ENCODE data around the gene MAD2L1BP.

The MAD2L1BP gene

GRCh38 chr6:43669922-43670622 is 34.4 kb downstream of the MAD2L1BP start:
- no peak for TF ChIP-seq REST (IDR thresholded peaks at IDR 0.05; ENCODE audit: low read depth)
- no peak for TF ChIP-seq CREB1 (IDR thresholded peaks at IDR 0.05; ENCODE audit: low read depth)
- no peak for TF ChIP-seq RAD21 (IDR thresholded peaks at IDR 0.05; ENCODE audit: low read depth)
- no peak for TF ChIP-seq EP300 (IDR thresholded peaks at IDR 0.05; ENCODE audit: borderline replicate concordance)
- no peak for TF ChIP-seq TAF1 (IDR thresholded peaks at IDR 0.05; ENCODE audit: low read depth)
- no peak for TF ChIP-seq CEBPB (IDR thresholded peaks at IDR 0.05)
- no peak for TF ChIP-seq EGR1 (IDR thresholded peaks at IDR 0.05)

GRCh38 chr6:43670623-43670986 is 35.0 kb downstream of the MAD2L1BP start:
- TF ChIP-seq CREB1 (IDR thresholded peaks at IDR 0.05; ENCODE audit: low read depth) (no peak), EGR1 (IDR thresholded peaks at IDR 0.05) (no peak), YY1 (IDR thresholded peaks at IDR 0.05; ENCODE audit: low read depth) (no peak), REST (IDR thresholded peaks at IDR 0.05; ENCODE audit: low read depth) (no peak), FOXM1 (IDR thresholded peaks at IDR 0.05; ENCODE audit: borderline replicate concordance, low read depth) (no peak), ZBTB7A (IDR thresholded peaks at IDR 0.05; ENCODE audit: low read depth) (no peak), EP300 (IDR thresholded peaks at IDR 0.05; ENCODE audit: borderline replicate concordance) (no peak), TCF12 (IDR thresholded peaks at IDR 0.05; ENCODE audit: low read depth) (no peak), MAX (IDR thresholded peaks at IDR 0.05) (no peak)

GRCh38 chr6:43671011-43671800 is 35.6 kb downstream of the MAD2L1BP start:
- no peak for TF ChIP-seq TAF1 (IDR thresholded peaks at IDR 0.05; ENCODE audit: low read depth)
- TF ChIP-seq USF1 (IDR thresholded peaks at IDR 0.05), result no peak
- no peak for TF ChIP-seq YY1 (IDR thresholded peaks at IDR 0.05; ENCODE audit: low read depth)
- TF ChIP-seq EP300 (IDR thresholded peaks at IDR 0.05; ENCODE audit: borderline replicate concordance), result no peak
- no peak for TF ChIP-seq ZBTB7A (IDR thresholded peaks at IDR 0.05; ENCODE audit: low read depth)
- no peak for TF ChIP-seq CREB1 (IDR thresholded peaks at IDR 0.05; ENCODE audit: low read depth)
- no peak for TF ChIP-seq TCF12 (IDR thresholded peaks at IDR 0.05; ENCODE audit: low read depth)
- no peak for TF ChIP-seq RAD21 (IDR thresholded peaks at IDR 0.05; ENCODE audit: low read depth)
- TF ChIP-seq EGR1 (IDR thresholded peaks at IDR 0.05), result no peak
- TF ChIP-seq FOXM1 (IDR thresholded peaks at IDR 0.05; ENCODE audit: borderline replicate concordance, low read depth), result no peak
- TF ChIP-seq REST (IDR thresholded peaks at IDR 0.05; ENCODE audit: low read depth), result no peak
- TF ChIP-seq MAX (IDR thresholded peaks at IDR 0.05), result no peak
- no peak for TF ChIP-seq NFIC (IDR thresholded peaks at IDR 0.05)
- no peak for TF ChIP-seq TEAD4 (IDR thresholded peaks at IDR 0.05)

GRCh38 chr6:43671801-43672690 is 36.4 kb downstream of the MAD2L1BP start:
- TF ChIP-seq CEBPB (IDR thresholded peaks at IDR 0.05), result no peak
- no peak for TF ChIP-seq TCF12 (IDR thresholded peaks at IDR 0.05; ENCODE audit: low read depth)
- no peak for TF ChIP-seq TAF1 (IDR thresholded peaks at IDR 0.05; ENCODE audit: low read depth)
- TF ChIP-seq YY1 (IDR thresholded peaks at IDR 0.05; ENCODE audit: low read depth), result no peak
- no peak for TF ChIP-seq NFIC (IDR thresholded peaks at IDR 0.05)
- TF ChIP-seq REST (IDR thresholded peaks at IDR 0.05; ENCODE audit: low read depth), result no peak
- no peak for TF ChIP-seq ZBTB7A (IDR thresholded peaks at IDR 0.05; ENCODE audit: low read depth)
- no peak for TF ChIP-seq CREB1 (IDR thresholded peaks at IDR 0.05; ENCODE audit: low read depth)
- no peak for TF ChIP-seq EGR1 (IDR thresholded peaks at IDR 0.05)

Data from Ishikawa (cell line).